NCI-H1417 treated with DMSO at 0.1 percent for 48 hours (cell line): ENCODE results near the gene SLF2.
"Not testable (repeated sequence)": the region's sequence is repeated elsewhere in the genome, so short reads cannot be mapped to it uniquely, and the experiment has no call there.

Experiments used
- DNase-seq: peaks from one replicate; lab custom pipeline; 2025; lab: John Stamatoyannopoulos, UW

SLF2 gene

DNA sequence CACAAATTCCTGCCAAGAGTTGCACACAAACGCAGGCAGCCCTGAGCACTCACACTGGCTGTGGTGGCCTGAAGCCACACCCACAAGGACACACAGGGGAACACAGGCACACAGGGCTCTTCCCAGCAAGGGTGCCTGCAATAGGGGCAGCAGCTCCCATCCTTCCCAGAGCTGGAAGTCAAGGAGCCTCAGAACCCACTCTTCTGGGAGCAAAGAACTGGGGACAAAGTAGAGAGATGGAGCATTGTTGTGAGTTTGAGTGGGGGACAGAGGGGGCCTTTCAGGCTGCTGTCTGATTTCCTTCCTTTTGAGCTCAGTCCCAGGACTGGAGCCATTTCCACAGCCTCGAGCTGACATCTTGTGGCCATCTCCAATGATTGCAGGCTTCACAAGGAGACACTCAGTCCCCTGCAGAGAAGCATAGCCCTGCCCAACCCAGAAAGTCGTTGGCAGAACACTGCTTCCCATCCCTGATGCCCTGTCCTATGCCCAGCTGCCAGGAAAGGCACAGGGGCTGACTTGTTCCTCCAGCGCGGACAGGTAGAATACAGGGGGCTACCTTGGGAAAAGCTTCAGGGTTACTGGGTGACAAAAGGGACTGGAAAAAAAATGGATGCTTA lies 34.4 kb upstream of the SLF2 start:
- no peak for DNase-seq

- no peak for DNase-seq
These were observed 32.9 kb upstream of the SLF2 start for GRCh38 chr10:100879741-100880360.

- no peak for DNase-seq
These were observed 31.1 kb upstream of the SLF2 start for GRCh38 chr10:100881556-100882213.

GRCh38 chr10:100882252-100882651 lies 30.5 kb upstream of the SLF2 start:
- DNase-seq, result no peak

DNA sequence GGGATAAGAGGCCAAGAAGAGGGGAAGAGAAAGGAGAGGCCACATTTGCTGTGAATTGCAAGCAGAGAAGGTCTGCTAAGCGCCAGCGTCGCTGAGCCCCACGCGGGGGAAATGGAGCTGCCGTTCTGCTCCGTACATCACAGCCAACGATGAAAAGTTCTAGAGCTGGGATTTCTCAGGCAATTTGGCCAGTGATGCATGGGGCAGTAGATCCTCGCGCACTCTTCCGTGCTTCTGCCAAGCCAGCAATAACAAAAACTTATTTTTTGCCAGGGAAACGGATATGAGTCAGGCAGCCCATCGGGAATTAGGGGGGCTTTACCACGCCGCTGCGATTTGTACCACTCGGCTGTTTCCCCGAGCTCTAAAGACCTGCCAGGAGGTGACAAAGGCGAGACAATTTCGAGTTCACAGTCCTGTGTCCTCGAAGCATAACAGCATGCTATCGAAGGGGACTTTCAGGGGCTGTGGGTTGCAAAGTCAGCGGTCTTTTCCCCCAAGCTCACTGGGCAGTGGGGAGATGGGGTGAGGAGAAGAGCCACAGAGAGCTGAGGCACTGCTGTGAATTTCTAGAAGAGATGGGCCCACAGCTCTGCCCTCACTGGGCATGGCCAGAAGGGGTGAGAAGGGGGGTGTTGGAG lies 30.0 kb upstream of the SLF2 start:
- DNase-seq, result no peak

- DNase-seq, result no peak
These were observed 29.4 kb upstream of the SLF2 start for GRCh38 chr10:100883312-100883821.

DNA sequence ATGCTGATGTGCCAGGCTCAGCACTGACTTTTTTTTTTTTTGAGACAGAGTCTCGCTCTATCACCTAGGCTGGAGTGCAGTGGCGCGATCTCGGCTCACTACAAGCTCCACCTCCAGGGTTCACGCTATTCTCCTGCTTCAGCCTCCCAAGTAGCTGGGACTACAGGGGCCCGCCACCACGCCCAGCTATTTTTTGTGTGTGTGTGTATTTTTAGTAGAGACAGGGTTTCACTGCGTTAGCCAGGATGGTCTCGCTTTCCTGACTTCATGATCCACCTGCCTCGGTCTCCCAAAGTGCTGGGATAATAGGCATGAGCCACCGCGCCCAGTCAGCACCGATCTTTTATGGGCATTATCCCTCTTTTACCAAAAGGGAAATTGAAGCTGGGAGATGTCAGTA lies 27.2 kb upstream of the SLF2 start:
- DNase-seq, result not testable (repeated sequence)

DNA sequence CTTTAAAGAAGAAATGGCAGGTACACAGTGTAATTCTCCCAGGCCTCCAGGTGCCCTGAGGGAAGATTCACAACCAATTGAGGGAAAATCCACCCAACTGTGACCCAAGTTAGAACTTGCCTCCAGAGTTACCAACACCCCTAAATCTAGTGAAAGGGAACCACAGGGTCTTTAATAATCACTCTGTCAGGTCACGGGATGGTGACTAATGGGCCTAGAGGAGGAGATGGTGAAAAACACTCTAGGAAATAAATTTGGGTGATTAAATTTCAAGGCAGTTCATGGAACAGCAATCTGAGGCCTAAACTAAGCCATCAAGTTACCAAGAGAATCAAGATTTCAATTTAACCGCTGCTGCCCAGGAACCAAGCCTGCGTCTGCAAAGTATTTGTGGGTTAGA lies 26.7 kb upstream of the SLF2 start:
- DNase-seq, result no peak

- no peak for DNase-seq
These were observed 26.2 kb upstream of the SLF2 start for GRCh38 chr10:100886521-100886920.

DNA sequence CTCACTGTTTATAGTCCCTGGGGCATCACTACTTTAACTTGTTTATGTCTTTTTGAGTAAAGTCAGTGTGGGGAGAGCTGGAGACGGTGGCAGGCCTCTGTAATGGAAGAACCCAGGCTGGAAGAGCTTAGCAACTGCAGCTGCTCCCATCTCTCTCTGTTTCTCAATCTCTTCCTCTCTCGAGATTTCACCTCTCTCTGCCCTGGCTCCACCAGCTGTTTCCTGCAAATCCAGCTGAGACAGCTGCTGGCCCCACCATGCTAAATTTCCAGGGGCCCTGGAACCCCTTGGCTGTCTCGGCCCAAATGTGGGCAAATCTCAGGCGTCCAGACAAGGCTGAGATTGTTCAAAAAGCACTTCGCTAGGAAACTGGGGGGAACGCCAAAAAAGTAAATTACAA lies 25.8 kb upstream of the SLF2 start:
- no peak for DNase-seq

GRCh38 chr10:100887761-100888296 lies 24.9 kb upstream of the SLF2 start:
- no peak for DNase-seq

DNA sequence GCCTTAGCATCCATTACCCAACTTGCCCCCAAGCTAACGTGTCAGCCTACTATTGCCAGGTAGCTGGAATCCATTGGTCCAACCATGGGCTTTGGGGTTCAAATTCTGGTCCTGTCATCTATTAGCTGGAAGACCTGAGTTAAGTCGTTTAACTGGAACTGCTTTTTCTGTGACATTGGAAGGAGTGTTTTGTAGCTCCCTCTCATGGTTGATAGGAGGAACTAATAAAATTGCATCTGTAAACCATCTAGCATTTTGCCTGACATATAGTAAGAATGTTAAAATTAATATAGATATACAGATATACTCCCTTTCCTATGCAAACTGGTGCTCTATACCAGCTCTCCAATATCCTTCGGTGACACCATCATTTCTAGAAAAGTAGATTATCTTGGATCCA lies 23.8 kb upstream of the SLF2 start:
- no peak for DNase-seq

DNA sequence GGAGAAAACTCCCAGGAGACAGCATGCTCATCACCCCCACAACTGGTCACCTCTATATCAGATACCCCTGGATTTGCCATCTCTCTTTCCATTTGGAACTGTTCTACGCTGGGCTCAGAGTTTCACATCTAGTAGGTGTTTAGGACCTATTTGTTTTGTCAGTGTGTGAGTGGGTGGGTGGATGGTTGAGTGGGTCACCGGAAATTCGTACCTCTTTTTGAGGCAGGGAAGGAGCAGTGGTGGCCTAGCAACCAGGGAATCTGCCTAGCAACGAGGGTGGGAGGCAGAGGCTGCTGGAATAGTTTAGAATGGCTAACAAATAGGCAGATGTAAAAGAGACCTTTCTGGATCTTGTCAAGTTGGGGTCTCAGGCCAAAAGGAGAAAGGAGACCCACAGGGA lies 23.2 kb upstream of the SLF2 start:
- DNase-seq, result no peak

- DNase-seq, result no peak
These were observed 22.6 kb upstream of the SLF2 start for GRCh38 chr10:100890141-100890672.

GRCh38 chr10:100890673-100891317 lies 22.0 kb upstream of the SLF2 start:
- DNase-seq, result no peak

- no peak for DNase-seq
These were observed 18.7 kb upstream of the SLF2 start for GRCh38 chr10:100894033-100894432.

DNA sequence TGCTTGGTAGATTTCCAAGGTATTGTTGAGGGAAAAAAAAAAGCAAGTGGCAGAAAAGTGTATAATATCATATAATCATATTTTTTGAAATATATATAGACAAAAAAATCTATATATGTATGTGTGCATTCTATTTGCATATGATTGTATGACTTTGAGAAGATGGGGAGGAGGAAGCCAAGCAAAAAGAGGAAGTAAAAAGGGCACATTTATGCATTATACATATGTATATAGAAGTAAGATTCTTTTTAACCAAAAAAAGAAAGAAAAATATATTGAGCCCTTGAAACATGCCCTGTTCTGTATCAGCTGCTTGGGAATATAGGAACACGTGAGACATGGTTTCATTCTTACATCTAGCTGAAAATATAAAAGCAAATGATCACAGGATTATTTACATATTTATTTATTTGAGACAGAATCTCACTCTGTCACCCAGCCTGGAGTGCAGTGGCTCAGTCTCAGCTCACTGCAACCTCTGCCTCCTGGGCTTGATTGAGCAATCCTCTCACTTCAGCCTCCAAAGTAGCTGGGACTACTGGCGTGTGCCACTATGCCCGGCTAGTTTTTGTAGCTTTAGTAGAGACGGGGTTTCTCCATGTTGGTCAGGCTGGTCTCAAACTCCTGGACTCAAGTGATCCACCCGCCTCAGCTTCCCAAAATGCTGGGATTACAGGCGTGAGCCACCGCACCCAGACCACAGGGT lies 18.0 kb upstream of the SLF2 start:
- DNase-seq, result no peak

- DNase-seq, result no peak
These were observed 17.4 kb upstream of the SLF2 start for GRCh38 chr10:100895346-100895745.

GRCh38 chr10:100895896-100896295 lies 16.9 kb upstream of the SLF2 start:
- no peak for DNase-seq

GRCh38 chr10:100896876-100897461 lies 15.8 kb upstream of the SLF2 start:
- no peak for DNase-seq

DNA sequence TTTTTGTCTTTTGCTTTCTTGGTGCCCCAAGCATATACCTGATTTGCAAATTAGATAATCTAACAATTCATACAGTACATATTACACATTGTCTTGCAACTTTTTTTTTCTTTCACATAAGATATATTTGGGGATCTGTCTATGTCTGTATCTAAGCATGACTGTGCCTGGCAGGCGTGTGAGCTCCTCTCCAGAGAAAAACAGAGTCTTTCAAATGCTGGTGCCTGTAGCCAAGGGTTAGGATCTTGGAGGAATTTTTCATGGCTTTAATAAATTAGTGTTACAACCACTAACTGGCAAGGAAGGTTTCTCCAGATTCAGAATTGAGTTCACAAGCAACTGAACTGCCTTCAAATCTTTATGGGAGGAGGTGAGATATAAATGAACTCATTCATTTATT lies 14.8 kb upstream of the SLF2 start:
- DNase-seq, result no peak
